CD14-positive monocyte (primary cell): ENCODE data around the gene HPS3. TPM values are rescaled to one million over a fixed set of nuclear protein-coding genes. Genes with fewer than 3 reads are reported as not detected.

ENCODE experiments used
- DNase-seq, 3 donors: peaks; one replicate each; pipeline ENCODE4 v3.0.0-alpha.2; 2011 to 2022
- H2AFZ ChIP-seq: 2 replicates; pipeline ENCODE4 v1.6.0; 2012; ENCODE audit warnings: mild to moderate bottlenecking, low read depth, low read length, inconsistent platforms; ENCODE audit not compliant: insufficient read depth, poor library complexity, severe bottlenecking
- H3K27ac ChIP-seq, 2 donors: 1 replicate in 1 of 2; 2 replicates in 1 of 2; pipeline ENCODE4 v1.5.1; 2012 to 2013; ENCODE audit warnings: low read length in 2 of 2, control low read depth in 1 of 2, inconsistent platforms in 1 of 2, low read depth in 1 of 2, mild to moderate bottlenecking in 1 of 2
- H3K27me3 ChIP-seq, 2 donors: one replicate each; pipeline versions ENCODE4 v1.6.0 to v1.6.1; 2011 to 2013; ENCODE audit warnings: low read length in 2 of 2; ENCODE audit not compliant: control insufficient read depth in 2 of 2, insufficient read depth in 2 of 2
- H3K36me3 ChIP-seq, 2 donors: replicated peaks in 1 of 2; 1 replicate in 1 of 2; 2 replicates in 1 of 2; pipeline versions ENCODE4 v1.5.1 to v1.6.1; 2012 to 2013; ENCODE audit warnings: low read length in 2 of 2, control low read depth in 1 of 2, inconsistent platforms in 1 of 2, mild to moderate bottlenecking in 1 of 2; ENCODE audit not compliant: insufficient read depth in 2 of 2, control insufficient read depth in 1 of 2
- H3K4me1 ChIP-seq, 2 donors: 1 replicate in 1 of 2; 2 replicates in 1 of 2; pipeline versions ENCODE4 v1.5.1 to v1.6.1; 2012 to 2013; ENCODE audit warnings: low read length in 2 of 2, control low read depth in 1 of 2, inconsistent platforms in 1 of 2, mild to moderate bottlenecking in 1 of 2, moderate library complexity in 1 of 2; ENCODE audit not compliant: insufficient read depth in 2 of 2, control insufficient read depth in 1 of 2
- H3K4me2 ChIP-seq: replicated peaks from 2 replicates; pipeline ENCODE3; 2012; ENCODE audit warnings: low read length, moderate library complexity, mild to moderate bottlenecking; ENCODE audit not compliant: poor library complexity, severe bottlenecking; ENCODE audit errors: extremely low read depth
- H3K4me3 ChIP-seq, 3 experiments: fragments of 200-600 bp in 1 of 3; sonication (generic) in 1 of 3; replicated peaks in 1 of 3; 1 replicate in 2 of 3; 2 replicates in 1 of 3; pipeline ENCODE4 v1.5.1; 2011 to 2013; ENCODE audit warnings: low read length in 3 of 3, mild to moderate bottlenecking in 3 of 3, control low read depth in 2 of 3, low read depth in 2 of 3, inconsistent platforms in 1 of 3, moderate library complexity in 1 of 3
- H3K79me2 ChIP-seq: 2 replicates; pipeline ENCODE4 v1.6.0; 2012; ENCODE audit warnings: mild to moderate bottlenecking, control low read depth, inconsistent platforms, low read length, moderate library complexity; ENCODE audit not compliant: insufficient read depth
- H3K9ac ChIP-seq: 2 replicates; pipeline ENCODE4 v1.6.0; 2017; ENCODE audit warnings: low read length, mild to moderate bottlenecking; ENCODE audit not compliant: insufficient read depth, poor library complexity, severe bottlenecking
- H3K9me3 ChIP-seq, 2 donors: replicated peaks in 1 of 2; 1 replicate in 1 of 2; 2 replicates in 1 of 2; pipeline versions ENCODE4 v1.5.1 to v1.6.1; 2012 to 2013; ENCODE audit warnings: low read length in 2 of 2, control low read depth in 1 of 2; ENCODE audit not compliant: control insufficient read depth in 1 of 2, insufficient read depth in 1 of 2
- H4K20me1 ChIP-seq: 2 replicates; pipeline ENCODE4 v1.6.0; 2012; ENCODE audit warnings: mild to moderate bottlenecking, low read length, control low read depth, moderate library complexity; ENCODE audit not compliant: insufficient read depth
- H3K27ac Mint-ChIP-seq, 7 donors: one replicate each; pipeline ENCODE4 v1.8.0; 2020; ENCODE audit warnings: mild to moderate bottlenecking in 7 of 7, mixed read lengths in 7 of 7, moderate library complexity in 6 of 7, inconsistent platforms in 2 of 7
- H3K27me3 Mint-ChIP-seq, 3 donors: one replicate each; pipeline ENCODE4 v1.8.0; 2021 to 2022; ENCODE audit warnings: low read depth in 3 of 3, mild to moderate bottlenecking in 3 of 3, mixed read lengths in 3 of 3, moderate library complexity in 3 of 3, inconsistent platforms in 1 of 3
- H3K36me3 Mint-ChIP-seq, 2 donors: one replicate each; pipeline ENCODE4 v1.8.0; 2020; ENCODE audit warnings: mixed read lengths in 2 of 2, inconsistent platforms in 1 of 2, mild to moderate bottlenecking in 1 of 2
- H3K4me1 Mint-ChIP-seq: one replicate; pipeline ENCODE4 v1.8.0; 2020; ENCODE audit warnings: mild to moderate bottlenecking, mixed read lengths
- H3K4me3 Mint-ChIP-seq, 2 donors: one replicate each; pipeline ENCODE4 v1.8.0; 2020; ENCODE audit warnings: mild to moderate bottlenecking in 2 of 2, mixed read lengths in 2 of 2, moderate library complexity in 1 of 2
- H3K9me3 Mint-ChIP-seq, 7 donors: one replicate each; pipeline ENCODE4 v1.8.0; 2020 to 2022; ENCODE audit warnings: mixed read lengths in 7 of 7, mild to moderate bottlenecking in 6 of 7, moderate library complexity in 6 of 7, inconsistent platforms in 2 of 7
- WGBS: methylation state at CpG from one replicate; pipeline ENCODE4 v1.1.5; 2013; ENCODE audit warnings: missing lambda C conversion rate; ENCODE audit not compliant: insufficient coverage; 5-methylcytosine and 5-hydroxymethylcytosine counted together
- intact Hi-C, 2 donors: fragments of 100-400 bp; cut with micrococcal nuclease; formaldehyde crosslinking; loops; one replicate each; pipeline versions ENCODE4 v1.15.0 to v1.15.1; 2023
- polyA plus RNA-seq, 3 donors: library from polyadenylated mRNA; depleted of rRNA in 1 of 3; unstranded in 2 of 3; stranded (reverse) in 1 of 3; fragments of 300-500 nt in 2 of 3; fragments of >200 nt in 1 of 3; fragmentation: Illumina TruSeq in 2 of 3; gene quantifications; 1 replicate in 2 of 3; 2 replicates in 1 of 3; pipeline ENCODE4 v1.2.3, GENCODE V29; 2012 to 2021
- TF ChIP-seq, protein P1 (sequence below): fragments of 200-600 bp; IDR thresholded peaks from one replicate; pipeline ENCODE4 v1.8.0; 2022; ENCODE audit warnings: antibody characterized with exemption, mild to moderate bottlenecking

Gene HPS3
- polyA plus RNA-seq, 3 donors, result 20.8 to 35.8 (median 34.8) TPM

DNA sequence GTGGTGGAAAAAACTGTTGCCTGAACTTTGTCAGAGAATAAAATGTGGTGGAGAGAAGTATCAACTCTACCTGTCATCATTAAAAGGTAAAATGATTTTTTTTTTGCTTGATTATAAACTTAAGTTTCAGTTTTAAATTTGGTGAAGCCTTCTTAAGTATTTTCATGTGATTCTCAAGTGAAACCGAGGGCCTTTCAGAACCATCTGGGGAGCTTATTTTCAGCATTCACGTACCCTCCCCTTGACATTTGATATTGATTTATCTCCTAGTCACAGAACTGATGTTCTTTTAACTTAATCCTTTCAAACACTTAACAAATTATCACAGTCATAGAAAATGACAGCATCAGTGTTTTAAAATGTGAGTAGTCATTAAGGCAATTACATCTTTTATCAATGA, 38.5 kb downstream of the HPS3 start:
- intact Hi-C loops, result no loop called here
- Histone ChIP-seq H3K27me3 (no peaks in the 10 kb centered on the region), H3K36me3 (peaks cover 90 to 100% of the 10 kb centered on the region in 2 donors), H3K4me1 (no peaks in the 10 kb centered on the region), H3K9me3 (no peaks in the 10 kb centered on the region), H3K27ac (no peak overlapping the region), H3K9ac (no peak overlapping the region), H3K4me2 (no peak overlapping the region), H3K4me3 (no peak overlapping the region), H4K20me1 (no peaks in the 10 kb centered on the region), H3K79me2 (no peaks in the 10 kb centered on the region), H2AFZ (no peak overlapping the region)
- TF ChIP-seq, protein P1, sequence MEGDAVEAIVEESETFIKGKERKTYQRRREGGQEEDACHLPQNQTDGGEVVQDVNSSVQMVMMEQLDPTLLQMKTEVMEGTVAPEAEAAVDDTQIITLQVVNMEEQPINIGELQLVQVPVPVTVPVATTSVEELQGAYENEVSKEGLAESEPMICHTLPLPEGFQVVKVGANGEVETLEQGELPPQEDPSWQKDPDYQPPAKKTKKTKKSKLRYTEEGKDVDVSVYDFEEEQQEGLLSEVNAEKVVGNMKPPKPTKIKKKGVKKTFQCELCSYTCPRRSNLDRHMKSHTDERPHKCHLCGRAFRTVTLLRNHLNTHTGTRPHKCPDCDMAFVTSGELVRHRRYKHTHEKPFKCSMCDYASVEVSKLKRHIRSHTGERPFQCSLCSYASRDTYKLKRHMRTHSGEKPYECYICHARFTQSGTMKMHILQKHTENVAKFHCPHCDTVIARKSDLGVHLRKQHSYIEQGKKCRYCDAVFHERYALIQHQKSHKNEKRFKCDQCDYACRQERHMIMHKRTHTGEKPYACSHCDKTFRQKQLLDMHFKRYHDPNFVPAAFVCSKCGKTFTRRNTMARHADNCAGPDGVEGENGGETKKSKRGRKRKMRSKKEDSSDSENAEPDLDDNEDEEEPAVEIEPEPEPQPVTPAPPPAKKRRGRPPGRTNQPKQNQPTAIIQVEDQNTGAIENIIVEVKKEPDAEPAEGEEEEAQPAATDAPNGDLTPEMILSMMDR, result no peak
- Mint-ChIP-seq H3K9me3 (no peaks in the 10 kb centered on the region), H3K4me1 (no peaks in the 10 kb centered on the region), H3K27me3 (no peaks in the 10 kb centered on the region), H3K36me3 (peaks cover 66 to 84% of the 10 kb centered on the region in 2 donors), H3K27ac (no peak overlapping the region), H3K4me3 (no peak overlapping the region)
- no CpG with 5 or more reads among the region's 2 CpGs for WGBS
- DNase-seq, result no peak

DNA sequence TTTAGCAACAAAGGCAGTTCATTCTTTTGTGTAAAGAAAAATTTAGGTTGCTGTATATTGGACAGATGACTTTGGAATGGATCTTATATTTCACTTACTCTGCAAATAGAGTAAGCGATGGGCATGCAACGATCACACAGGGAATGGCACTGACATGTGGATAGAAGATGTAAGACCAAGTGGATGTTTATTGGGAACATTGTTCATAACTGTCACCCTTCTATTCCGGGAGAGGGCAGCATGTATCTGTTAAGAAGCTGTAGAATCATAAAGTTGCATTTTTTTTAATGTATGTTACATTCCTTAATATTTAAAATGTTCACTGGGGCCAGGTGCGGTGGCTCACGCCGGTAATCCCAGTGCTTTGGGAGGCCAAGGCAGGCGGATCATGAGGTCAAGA, 41.2 kb downstream of the HPS3 start:
- no CpG with 5 or more reads among the region's 7 CpGs for WGBS
- peaks cover 67 to 86% of the 10 kb centered on the region in 2 donors for H3K36me3 Mint-ChIP-seq

More for the DNA sequence above, 41.2 kb downstream of the HPS3 start:
- TF ChIP-seq, protein P1, result no peak
- H3K36me3 ChIP-seq, result peaks cover 82 to 100% of the 10 kb centered on the region in 2 donors
- DNase-seq, result no peak
- H3K4me1 ChIP-seq, result no peaks in the 10 kb centered on the region
- H3K4me3 ChIP-seq, result no peak overlapping the region
- H3K27ac ChIP-seq, result no peak overlapping the region
- H3K4me1 Mint-ChIP-seq, result no peaks in the 10 kb centered on the region
- intact Hi-C loops, result no loop called here
- H3K79me2 ChIP-seq, result no peaks in the 10 kb centered on the region
- H4K20me1 ChIP-seq, result no peaks in the 10 kb centered on the region
- H3K4me2 ChIP-seq, result no peak overlapping the region
- no peaks in the 10 kb centered on the region for H3K9me3 Mint-ChIP-seq
- H3K4me3 Mint-ChIP-seq, result no peak overlapping the region
- no peaks in the 10 kb centered on the region for H3K9me3 ChIP-seq
- H3K9ac ChIP-seq, result no peak overlapping the region
- H2AFZ ChIP-seq, result no peak overlapping the region
- no peak overlapping the region for H3K27ac Mint-ChIP-seq
- no peaks in the 10 kb centered on the region for H3K27me3 Mint-ChIP-seq
- H3K27me3 ChIP-seq, result no peaks in the 10 kb centered on the region
